NCI-H2029 treated with DMSO at 0.1 percent for 48 hours (cell line): ENCODE data around the gene RNU7-1.

Experiments used
- DNase-seq: peaks from one replicate; lab custom pipeline; 2025; lab: John Stamatoyannopoulos, UW

The RNU7-1 gene

GRCh38 chr12:6953442-6954315 lies 10.1 kb downstream of the RNU7-1 start:
- DNase-seq, result no peak

GRCh38 chr12:6954316-6955107 lies 10.9 kb downstream of the RNU7-1 start:
- DNase-seq, result no peak

- no peak for DNase-seq
These were observed 11.7 kb downstream of the RNU7-1 start for GRCh38 chr12:6955108-6956020.

- DNase-seq, result no peak
These were observed 12.6 kb downstream of the RNU7-1 start for GRCh38 chr12:6956021-6956727.

GRCh38 chr12:6957151-6957701 lies 13.6 kb downstream of the RNU7-1 start:
- DNase-seq, result no peak

- no peak for DNase-seq
These were observed 14.4 kb downstream of the RNU7-1 start for GRCh38 chr12:6957741-6958608.

GRCh38 chr12:6958609-6959057 lies 15.0 kb downstream of the RNU7-1 start:
- DNase-seq, result no peak

- no peak for DNase-seq
These were observed 15.6 kb downstream of the RNU7-1 start for GRCh38 chr12:6959058-6959804.

GRCh38 chr12:6959805-6960592 lies 16.4 kb downstream of the RNU7-1 start:
- no peak for DNase-seq

GRCh38 chr12:6960593-6961277 lies 17.1 kb downstream of the RNU7-1 start:
- DNase-seq, result no peak

- no peak for DNase-seq
These were observed 17.7 kb downstream of the RNU7-1 start for GRCh38 chr12:6961278-6961694.

- peak; percentile 78 for DNase-seq
These were observed 18.2 kb downstream of the RNU7-1 start for GRCh38 chr12:6961695-6962284.

- DNase-seq, result peak; percentile 78
These were observed 18.8 kb downstream of the RNU7-1 start for GRCh38 chr12:6962285-6963015.

- peak; percentile 77 for DNase-seq
These were observed 19.6 kb downstream of the RNU7-1 start for GRCh38 chr12:6963016-6963731.

- DNase-seq, result peak; percentile 22
These were observed 20.3 kb downstream of the RNU7-1 start for GRCh38 chr12:6963791-6964413.
